ENCODE results near the gene GAS2L1. TPM values are rescaled to one million over a fixed set of nuclear protein-coding genes. Genes with fewer than 3 reads are reported as not detected.

Gene GAS2L1
- total and polyA plus RNA-seq, 2 experiments from 2014 or later, result 17.3 to 21.0 TPM

GRCh38 chr22:29335656-29336055 lies 29.2 kb downstream of the GAS2L1 start:
- no peaks in the 10 kb centered on the region for H3K9me3 ChIP-seq (ENCODE audit: low read depth)
- H3K27me3 ChIP-seq, result no peaks in the 10 kb centered on the region
- H3K36me3 ChIP-seq, result peaks cover 30% of the 10 kb centered on the region
- DNase-seq (ENCODE audit: low read depth in 1 of 2, low spot score in 1 of 2), result no peak
- no peak overlapping the region for H3K27ac ChIP-seq
- H3K4me1 ChIP-seq (ENCODE audit: low read depth), result no peaks in the 10 kb centered on the region
- no peak for TF ChIP-seq CTCF (IDR thresholded peaks at IDR 0.05; ENCODE audit: low read depth, low read length)
- H3K4me3 ChIP-seq, result no peak overlapping the region

GRCh38 chr22:29336751-29337490 lies 30.5 kb downstream of the GAS2L1 start:
- Histone ChIP-seq H3K27ac (no peak overlapping the region), H3K4me3 (no peak overlapping the region), H3K27me3 (no peaks in the 10 kb centered on the region), H3K4me1 (ENCODE audit: low read depth) (peaks cover 6% of the 10 kb centered on the region), H3K36me3 (peaks cover 31% of the 10 kb centered on the region), H3K9me3 (ENCODE audit: low read depth) (no peaks in the 10 kb centered on the region)
- TF ChIP-seq CTCF (IDR thresholded peaks at IDR 0.05; ENCODE audit: low read depth, low read length), result no peak
- DNase-seq (ENCODE audit: low read depth in 1 of 2, low spot score in 1 of 2), result no peak

- no peak overlapping the region for H3K4me3 ChIP-seq
- no peaks in the 10 kb centered on the region for H3K27me3 ChIP-seq
- TF ChIP-seq CTCF (IDR thresholded peaks at IDR 0.05; ENCODE audit: low read depth, low read length), result no peak
- no peaks in the 10 kb centered on the region for H3K9me3 ChIP-seq (ENCODE audit: low read depth)
- peaks cover 31% of the 10 kb centered on the region for H3K36me3 ChIP-seq
- no peak overlapping the region for H3K27ac ChIP-seq
- H3K4me1 ChIP-seq (ENCODE audit: low read depth), result peaks cover 14% of the 10 kb centered on the region
- DNase-seq (ENCODE audit: low read depth in 1 of 2, low spot score in 1 of 2), result no peak
Measured at GRCh38 chr22:29337631-29338284, 31.3 kb downstream of the GAS2L1 start.

- no peak overlapping the region for H3K4me3 ChIP-seq
- H3K9me3 ChIP-seq (ENCODE audit: low read depth), result no peaks in the 10 kb centered on the region
- no peak overlapping the region for H3K27ac ChIP-seq
- no peaks in the 10 kb centered on the region for H3K27me3 ChIP-seq
- no peak for TF ChIP-seq CTCF (IDR thresholded peaks at IDR 0.05; ENCODE audit: low read depth, low read length)
- no peak for DNase-seq (ENCODE audit: low read depth in 1 of 2, low spot score in 1 of 2)
- peaks cover 20% of the 10 kb centered on the region for H3K4me1 ChIP-seq (ENCODE audit: low read depth)
- peaks cover 31% of the 10 kb centered on the region for H3K36me3 ChIP-seq
Measured at GRCh38 chr22:29338398-29338797, 31.9 kb downstream of the GAS2L1 start.

GRCh38 chr22:29339381-29340235 lies 33.2 kb downstream of the GAS2L1 start:
- peaks cover 29% of the 10 kb centered on the region for H3K36me3 ChIP-seq
- TF ChIP-seq CTCF (IDR thresholded peaks at IDR 0.05; ENCODE audit: low read depth, low read length), result no peak
- no peaks in the 10 kb centered on the region for H3K9me3 ChIP-seq (ENCODE audit: low read depth)
- no peak overlapping the region for H3K27ac ChIP-seq
- peaks cover 30% of the 10 kb centered on the region for H3K4me1 ChIP-seq (ENCODE audit: low read depth)
- H3K27me3 ChIP-seq, result no peaks in the 10 kb centered on the region
- DNase-seq (ENCODE audit: low read depth in 1 of 2, low spot score in 1 of 2), result no peak
- H3K4me3 ChIP-seq, result no peak overlapping the region
